ENCODE data around the gene FSIP1.

DNA sequence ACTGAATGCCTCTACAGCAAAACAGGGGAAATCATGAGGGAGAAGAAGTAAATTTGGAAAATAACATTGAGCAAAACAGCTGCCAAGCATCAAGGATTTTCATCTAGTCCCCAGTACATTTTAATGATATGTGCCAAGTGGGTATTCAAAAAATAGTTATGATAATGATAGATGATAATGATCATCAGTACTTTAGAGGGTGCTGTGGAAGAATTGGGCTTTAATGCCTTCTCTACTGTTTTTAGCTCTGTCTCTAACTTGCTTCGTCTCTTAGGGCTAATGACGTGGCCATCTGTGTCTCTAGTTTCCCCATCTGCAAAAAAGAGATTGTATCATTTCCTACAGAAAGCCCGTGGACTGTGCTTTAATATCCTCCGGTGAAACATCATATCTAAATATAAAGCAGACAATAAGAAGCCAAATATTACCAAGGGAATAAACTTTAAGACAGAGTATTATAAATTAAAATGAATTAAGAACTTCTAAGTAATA is 10.2 kb upstream of the FSIP1 start:
- TF ChIP-seq GATA2 (IDR thresholded peaks at IDR 0.05; ENCODE audit: low read depth, low read length) = peak; percentile 44; the same call in 1 of the 2 replicates
- peak; percentile 50; the same call in 1 of the 2 replicates for TF ChIP-seq GATA3 (IDR thresholded peaks at IDR 0.05; ENCODE audit: low read depth, low read length)
